ENCODE measurements around the gene RBBP8NL.
"Not testable (repeated sequence)": the region's sequence is repeated elsewhere in the genome, so short reads cannot be mapped to it uniquely, and the experiment has no call there.

The RBBP8NL gene

GRCh38 chr20:62426699-62427131 lies 624 bp downstream of the RBBP8NL start:
- no peak for TF ChIP-seq CTCF (IDR thresholded peaks at IDR 0.05; ENCODE audit: low read depth, low read length, missing control alignments)
- no peak for DNase-seq (ENCODE audit: extremely low read depth, low read depth)
- H3K4me3 ChIP-seq (replicated peaks; ENCODE audit: low read depth, low read length) = no peak overlapping the region

DNA sequence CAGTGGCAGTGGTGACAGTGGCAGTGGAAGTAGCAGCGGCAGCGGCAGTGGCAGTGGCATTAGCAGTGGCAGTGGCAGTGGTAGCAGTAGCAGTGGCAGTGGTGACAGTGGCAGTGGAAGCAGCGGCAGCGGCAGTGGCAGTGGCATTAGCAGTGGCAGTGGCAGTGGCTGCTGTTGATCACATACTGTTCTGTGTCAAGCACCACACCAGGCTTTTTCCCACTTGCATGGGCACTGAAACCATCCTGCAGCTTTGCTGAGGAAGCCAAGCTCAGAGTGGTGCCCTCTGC lies 1.3 kb downstream of the RBBP8NL start:
- not testable (repeated sequence) for DNase-seq (ENCODE audit: extremely low read depth, low read depth); H3K4me3 ChIP-seq (replicated peaks; ENCODE audit: low read depth, low read length)

DNA sequence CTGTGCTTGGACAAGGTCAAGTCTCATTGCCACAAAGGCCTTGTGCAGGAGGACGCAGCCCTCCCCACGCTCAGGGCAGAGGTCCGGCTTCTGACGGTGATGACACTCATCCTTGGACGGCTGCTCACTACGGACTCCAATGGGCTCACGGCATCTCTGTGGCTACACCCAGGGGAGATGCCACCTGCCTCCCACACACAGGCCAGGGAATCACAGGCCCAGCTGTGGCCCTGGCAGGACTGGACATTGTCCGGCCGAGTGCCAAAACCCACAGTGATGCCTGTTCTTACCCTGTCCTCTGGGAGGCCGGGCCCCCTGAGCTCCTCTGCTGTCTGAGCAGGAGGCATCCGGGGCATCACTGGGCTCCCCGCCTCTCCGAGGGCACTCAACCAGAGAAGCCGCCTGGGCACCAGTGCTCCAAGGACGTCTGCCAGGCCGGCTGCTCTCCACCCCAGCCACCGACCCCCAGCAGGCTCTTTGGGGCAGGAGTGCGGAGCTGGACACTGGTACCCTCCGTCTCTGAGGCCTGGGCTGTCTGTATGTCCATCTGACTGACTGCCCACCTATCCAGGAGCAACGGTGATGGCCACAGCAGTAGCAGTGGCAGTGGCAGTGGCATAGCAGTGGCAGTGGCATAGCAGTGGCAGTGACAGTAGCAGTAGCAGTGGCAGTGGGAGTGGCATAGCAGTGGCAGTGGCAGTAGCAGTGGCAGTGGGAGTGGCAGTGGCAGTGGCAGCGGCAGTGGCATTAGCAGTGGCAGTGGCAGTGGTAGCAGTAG lies 1.9 kb downstream of the RBBP8NL start:
- no peak overlapping the region for H3K4me3 ChIP-seq (replicated peaks; ENCODE audit: low read depth, low read length)
- no peak for TF ChIP-seq CTCF (IDR thresholded peaks at IDR 0.05; ENCODE audit: low read depth, low read length, missing control alignments)
- DNase-seq (ENCODE audit: extremely low read depth, low read depth) = no peak

DNA sequence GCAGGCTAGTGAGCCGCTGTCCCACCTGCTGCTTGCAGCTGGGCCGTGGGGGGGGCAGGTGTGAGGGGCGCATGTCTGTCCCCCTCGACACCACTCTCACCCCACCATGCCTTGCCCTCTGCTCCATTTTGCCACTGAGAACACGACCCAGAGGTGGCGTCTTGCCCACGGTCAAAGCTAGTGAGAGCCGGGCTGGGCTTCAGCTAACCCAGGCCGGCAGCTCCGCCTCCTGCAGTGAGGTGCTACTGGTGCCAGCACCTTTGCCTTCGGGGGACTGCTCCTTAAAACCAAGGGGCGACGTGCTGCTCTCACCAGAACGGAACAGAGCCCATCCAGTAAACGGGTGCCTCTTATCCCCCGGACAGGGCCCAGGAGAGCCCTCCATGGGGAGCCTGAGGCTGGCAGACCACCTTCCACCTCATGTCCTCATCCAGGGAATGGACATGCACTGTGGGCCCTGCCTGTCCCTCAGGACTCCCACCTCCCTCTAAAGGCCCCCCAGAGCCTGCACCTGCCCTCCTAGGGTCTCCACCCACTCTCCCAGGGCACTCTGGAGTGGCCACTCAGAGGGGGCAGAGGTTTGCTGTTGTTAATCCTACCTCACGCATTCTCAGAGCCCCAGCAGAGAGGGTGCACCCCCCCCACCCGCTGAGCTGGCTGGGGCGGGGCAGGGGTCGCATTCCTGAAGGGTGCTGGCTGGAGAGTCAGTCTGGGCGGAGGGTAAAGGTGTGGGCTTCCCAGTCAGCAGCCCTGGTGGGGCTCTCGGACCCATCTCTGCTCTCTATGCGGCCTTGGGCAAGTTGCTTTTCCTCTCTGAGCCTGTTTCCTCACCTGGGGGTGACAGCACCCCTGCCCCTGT lies 2.9 kb downstream of the RBBP8NL start:
- DNase-seq (ENCODE audit: extremely low read depth, low read depth) = no peak
- TF ChIP-seq CTCF (IDR thresholded peaks at IDR 0.05; ENCODE audit: low read depth, low read length, missing control alignments) = no peak
- no peak overlapping the region for H3K4me3 ChIP-seq (replicated peaks; ENCODE audit: low read depth, low read length)

GRCh38 chr20:62423326-62423706 lies 4.0 kb downstream of the RBBP8NL start:
- no peak for DNase-seq (ENCODE audit: extremely low read depth, low read depth)
- no peak overlapping the region for H3K4me3 ChIP-seq (replicated peaks; ENCODE audit: low read depth, low read length)
- TF ChIP-seq CTCF (IDR thresholded peaks at IDR 0.05; ENCODE audit: low read depth, low read length, missing control alignments) = no peak

- no peak for DNase-seq (ENCODE audit: extremely low read depth, low read depth)
- no peak for TF ChIP-seq CTCF (IDR thresholded peaks at IDR 0.05; ENCODE audit: low read depth, low read length, missing control alignments)
- no peak overlapping the region for H3K4me3 ChIP-seq (replicated peaks; ENCODE audit: low read depth, low read length)
Observed at GRCh38 chr20:62422636-62423325, 4.6 kb downstream of the RBBP8NL start.

DNA sequence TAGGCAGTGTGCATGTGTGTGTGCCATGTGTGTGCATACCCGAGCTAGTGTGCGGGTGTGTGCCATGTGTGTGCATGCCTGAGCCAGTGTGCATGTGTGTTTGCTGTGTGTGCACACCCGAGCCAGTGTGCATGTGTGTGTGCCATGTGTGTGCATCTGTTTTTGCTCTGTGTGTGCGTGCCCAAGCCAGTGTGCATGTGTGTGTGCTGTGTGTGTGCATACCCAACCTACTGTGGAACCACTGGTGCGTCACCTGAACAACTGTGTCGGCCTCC lies 5.7 kb downstream of the RBBP8NL start:
- no peak for DNase-seq (ENCODE audit: extremely low read depth, low read depth)
- no peak for TF ChIP-seq CTCF (IDR thresholded peaks at IDR 0.05; ENCODE audit: low read depth, low read length, missing control alignments)
- no peak overlapping the region for H3K4me3 ChIP-seq (replicated peaks; ENCODE audit: low read depth, low read length)

Measured in HFF-Myc (cell line).